ENCODE results near the gene FAM221B. TPM values are rescaled to one million over a fixed set of nuclear protein-coding genes. Genes with fewer than 3 reads are reported as not detected.

The FAM221B gene
- total and polyA plus RNA-seq, 2 donors (not counting 1 experiment from before 2014, with no cell fraction given) = not detected

GRCh38 chr9:35783418-35783817 lies 45.1 kb downstream of the FAM221B start:
- Histone ChIP-seq H3K79me2 (ENCODE audit: control insufficient read depth, insufficient read depth, low read length) (peaks cover 8% of the 10 kb centered on the region), H4K20me1 (ENCODE audit: control insufficient read depth, insufficient read depth, low read length, poor library complexity, severe bottlenecking) (no peaks in the 10 kb centered on the region), H3K27ac (ENCODE audit: low read length in 2 of 2) (no peak overlapping the region), H3K4me1 (ENCODE audit: control insufficient read depth in 2 of 2, insufficient read depth in 2 of 2, low read length in 2 of 2) (no peaks in the 10 kb centered on the region), H3K9me3 (ENCODE audit: control extremely low read depth in 1 of 3, control insufficient read depth in 2 of 3, insufficient read depth in 1 of 3, low read length in 2 of 3) (no peaks in the 10 kb centered on the region), H3K36me3 (replicated peaks in 1 of 2; ENCODE audit: control extremely low read depth in 1 of 2, control insufficient read depth in 1 of 2, extremely low read depth in 1 of 2, insufficient read depth in 2 of 2, low read length in 1 of 2) (peaks cover 0 to 10% of the 10 kb centered on the region in 2 experiments), H3K4me2 (replicated peaks; ENCODE audit: low read depth, low read length, poor library complexity, severe bottlenecking) (no peak overlapping the region), H2AFZ (ENCODE audit: insufficient read depth, low read depth, low read length, poor library complexity, severe bottlenecking) (no peak overlapping the region), H3K4me3 (ENCODE audit: control extremely low read depth in 1 of 5, extremely low read depth in 1 of 5, insufficient read depth in 1 of 5, low read depth in 2 of 5, low read length in 4 of 5) (no peak overlapping the region), H3K9ac (ENCODE audit: low read length) (no peak overlapping the region), H3K27me3 (replicated peaks in 1 of 4; ENCODE audit: control extremely low read depth in 1 of 4, control insufficient read depth in 3 of 4, insufficient read depth in 4 of 4, low read length in 3 of 4) (no peaks in the 10 kb centered on the region)
- no peak for DNase-seq
- ChIA-PET CTCF (interaction anchor here (1.5 to 2.0 kb wide), 2 partner anchors 23 to 27 kb away, joined by 5 to 7 read pairs; no protein-coding TSS in a partner anchor), POLR2A (no interaction called here)
- H3K4me1 Mint-ChIP-seq = no peaks in the 10 kb centered on the region
- no peak overlapping the region for H3K27ac Mint-ChIP-seq
- H3K4me3 Mint-ChIP-seq = no peak overlapping the region
- ATAC-seq (ENCODE audit: low read depth) = no peak
- intact Hi-C loops (cut with micrococcal nuclease) = no loop called here
- H3K9me3 Mint-ChIP-seq (ENCODE audit: insufficient read depth) = no peaks in the 10 kb centered on the region
- TF ChIP-seq EZH2 (IDR thresholded peaks at IDR 0.05; ENCODE audit: borderline replicate concordance, insufficient read depth, low read depth, low read length, poor library complexity, severe bottlenecking) (no peak), CTCF (IDR thresholded peaks at IDR 0.05) (no peak)
- no peaks in the 10 kb centered on the region for H3K27me3 Mint-ChIP-seq

DNA sequence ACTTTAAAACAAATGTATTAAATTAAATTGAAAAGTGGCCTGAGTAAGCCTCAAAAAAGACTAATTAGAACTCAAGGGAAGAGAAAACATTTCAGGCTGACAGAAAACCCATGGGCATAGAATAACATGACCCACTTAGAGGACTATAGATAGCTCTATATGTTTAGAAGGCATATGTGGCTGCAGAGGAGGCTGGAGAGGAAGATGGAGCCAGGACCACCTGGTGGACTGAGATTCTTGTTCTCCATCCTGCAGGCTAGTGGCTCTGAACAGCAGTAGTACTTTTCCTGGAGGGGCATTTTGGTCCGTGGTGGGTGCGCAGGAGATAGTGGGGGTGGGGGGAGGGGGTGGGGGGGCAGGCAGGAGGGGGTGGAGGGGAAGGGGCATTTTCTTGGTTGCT lies 47.5 kb downstream of the FAM221B start:
- POLR2A ChIA-PET = interaction anchor here (0.7 kb wide), 1 partner anchor 25 kb away, joined by 9 read pairs; no protein-coding TSS in a partner anchor
- TF ChIP-seq EZH2 (IDR thresholded peaks at IDR 0.05; ENCODE audit: borderline replicate concordance, insufficient read depth, low read depth, low read length, poor library complexity, severe bottlenecking) (no peak), CTCF (IDR thresholded peaks at IDR 0.05) (no peak)
- WGBS (ENCODE audit: insufficient coverage) = no CpG with 5 or more reads among the region's 2 CpGs
- no peaks in the 10 kb centered on the region for H3K27me3 ChIP-seq (replicated peaks in 1 of 4; ENCODE audit: control extremely low read depth in 1 of 4, control insufficient read depth in 3 of 4, insufficient read depth in 4 of 4, low read length in 3 of 4)
- no peak overlapping the region for H3K27ac Mint-ChIP-seq
- no peaks in the 10 kb centered on the region for H3K9me3 ChIP-seq (ENCODE audit: control extremely low read depth in 1 of 3, control insufficient read depth in 2 of 3, insufficient read depth in 1 of 3, low read length in 2 of 3)
- H3K79me2 ChIP-seq (ENCODE audit: control insufficient read depth, insufficient read depth, low read length) = peaks cover 8% of the 10 kb centered on the region
- intact Hi-C loops (cut with micrococcal nuclease) = no loop called here
- peaks cover 0 to 6% of the 10 kb centered on the region in 2 experiments for H3K36me3 ChIP-seq (replicated peaks in 1 of 2; ENCODE audit: control extremely low read depth in 1 of 2, control insufficient read depth in 1 of 2, extremely low read depth in 1 of 2, insufficient read depth in 2 of 2, low read length in 1 of 2)
- H3K27ac ChIP-seq (ENCODE audit: low read length in 2 of 2) = no peak overlapping the region
- H3K4me2 ChIP-seq (replicated peaks; ENCODE audit: low read depth, low read length, poor library complexity, severe bottlenecking) = no peak overlapping the region
- no peaks in the 10 kb centered on the region for H4K20me1 ChIP-seq (ENCODE audit: control insufficient read depth, insufficient read depth, low read length, poor library complexity, severe bottlenecking)
- H3K4me1 ChIP-seq (ENCODE audit: control insufficient read depth in 2 of 2, insufficient read depth in 2 of 2, low read length in 2 of 2) = peaks cover 2 to 3% of the 10 kb centered on the region in 2 donors
- no peak overlapping the region for H2AFZ ChIP-seq (ENCODE audit: insufficient read depth, low read depth, low read length, poor library complexity, severe bottlenecking)
- no peak overlapping the region for H3K9ac ChIP-seq (ENCODE audit: low read length)
- peaks cover 2% of the 10 kb centered on the region for H3K4me1 Mint-ChIP-seq
- H3K4me3 ChIP-seq (ENCODE audit: control extremely low read depth in 1 of 5, extremely low read depth in 1 of 5, insufficient read depth in 1 of 5, low read depth in 2 of 5, low read length in 4 of 5) = no peak overlapping the region
- no peak overlapping the region for H3K4me3 Mint-ChIP-seq
- H3K27me3 Mint-ChIP-seq = no peaks in the 10 kb centered on the region
- CTCF ChIA-PET = interaction anchor here (1.0 to 1.6 kb wide), 3 partner anchors 9 to 45 kb away, joined by 3 to 4 read pairs (median 4); no protein-coding TSS in a partner anchor
- ATAC-seq (ENCODE audit: low read depth) (no peak), DNase-seq (no peak)
- no peaks in the 10 kb centered on the region for H3K9me3 Mint-ChIP-seq (ENCODE audit: insufficient read depth)

Measured in B cell (primary cell).